H1 (cell line): ENCODE data around the gene ATG2B. TPM values are rescaled to one million over a fixed set of nuclear protein-coding genes. Genes with fewer than 3 reads are reported as not detected.

Source experiments
- CTCF ChIA-PET: fragments of 300-600 bp; sonication (Branson Sonifier 250); formaldehyde crosslinking; loops from one replicate; lab custom pipeline; 2021; ENCODE audit not compliant: partially characterized antibody; lab: Charles Lee
- POLR2A ChIA-PET: fragments of 300-600 bp; sonication (Branson Sonifier 250); formaldehyde crosslinking; loops from one replicate; lab custom pipeline; 2021; ENCODE audit warnings: inconsistent platforms; ENCODE audit not compliant: partially characterized antibody; lab: Charles Lee
- DNase-seq, 2 experiments: peaks; one replicate each; pipeline versions ENCODE4 v3.0.0 to v3.0.0-alpha.2; 2010 to 2022; ENCODE audit warnings: low spot score in 2 of 2, low read depth in 1 of 2, mixed read lengths in 1 of 2
- FAIRE-seq: peaks from 2 replicates; lab custom pipeline; 2011; peaks lifted over from hg19 to GRCh38; lab: Jason Lieb, UNC
- H2AFZ ChIP-seq: 2 replicates; pipeline ENCODE4 v1.8.1; 2012; ENCODE audit warnings: low read length, inconsistent platforms
- H2AK5ac ChIP-seq: 2 replicates; pipeline ENCODE4 v1.6.1; 2013; ENCODE audit warnings: low read depth, low read length
- H2BK120ac ChIP-seq: replicated peaks from 2 replicates; pipeline ENCODE3; 2013; ENCODE audit warnings: low read depth, low read length, inconsistent platforms
- H2BK12ac ChIP-seq: 2 replicates; pipeline ENCODE4 v1.6.1; 2013; ENCODE audit warnings: low read depth, low read length
- H2BK15ac ChIP-seq: 2 replicates; pipeline ENCODE4 v1.6.1; 2013; ENCODE audit warnings: low read length
- H2BK20ac ChIP-seq: 2 replicates; pipeline ENCODE4 v1.6.1; 2013; ENCODE audit warnings: low read length
- H2BK5ac ChIP-seq: 2 replicates; pipeline ENCODE4 v1.6.1; 2013; ENCODE audit warnings: low read depth, low read length
- H3K14ac ChIP-seq: 2 replicates; pipeline ENCODE4 v1.6.1; 2013; ENCODE audit warnings: inconsistent platforms; ENCODE audit not compliant: insufficient read length
- H3K18ac ChIP-seq: 2 replicates; pipeline ENCODE4 v1.6.1; 2013; ENCODE audit warnings: low read length; ENCODE audit errors: extremely low read depth
- H3K23ac ChIP-seq: 2 replicates; pipeline ENCODE4 v1.6.1; 2013; ENCODE audit warnings: inconsistent platforms; ENCODE audit not compliant: insufficient read length
- H3K23me2 ChIP-seq: 2 replicates; pipeline ENCODE4 v1.6.1; 2013; ENCODE audit warnings: low read depth, low read length
- H3K27ac ChIP-seq: 2 replicates; pipeline ENCODE4 v1.6.1; 2011; ENCODE audit warnings: low read depth, low read length, inconsistent platforms
- H3K27me3 ChIP-seq, 4 experiments: replicated peaks in 1 of 4; 1 replicate in 1 of 4; 2 replicates in 3 of 4; pipeline versions ENCODE4 v1.6.1 to v1.8.1; 2011 to 2013; ENCODE audit warnings: low read length in 3 of 4, mild to moderate bottlenecking in 3 of 4, inconsistent platforms in 2 of 4, mixed read lengths in 2 of 4, moderate library complexity in 1 of 4; ENCODE audit not compliant: control insufficient read depth in 3 of 4, insufficient read depth in 3 of 4; ENCODE audit errors: extremely low read depth in 1 of 4
- H3K36me3 ChIP-seq, 4 experiments: 2 replicates each; pipeline versions ENCODE4 v1.6.1 to v1.8.1; 2011 to 2013; ENCODE audit warnings: mild to moderate bottlenecking in 4 of 4, low read length in 3 of 4, moderate library complexity in 2 of 4, control low read depth in 1 of 4, inconsistent platforms in 1 of 4; ENCODE audit not compliant: insufficient read depth in 4 of 4, control insufficient read depth in 2 of 4
- H3K4ac ChIP-seq: replicated peaks from 2 replicates; pipeline ENCODE3; 2013; ENCODE audit warnings: low read length, low read depth, mixed read lengths, inconsistent platforms; ENCODE audit not compliant: insufficient read length
- H3K4me1 ChIP-seq, 4 experiments: replicated peaks in 1 of 4; 1 replicate in 1 of 4; 2 replicates in 3 of 4; pipeline versions ENCODE4 v1.6.1 to v1.8.1; 2011 to 2013; ENCODE audit warnings: low read length in 3 of 4, inconsistent platforms in 2 of 4, mixed read lengths in 1 of 4; ENCODE audit not compliant: insufficient read depth in 4 of 4, control insufficient read depth in 3 of 4
- H3K4me2 ChIP-seq, 2 experiments: 2 replicates each; pipeline versions ENCODE4 v1.6.1 to v1.8.1; 2011 to 2013; ENCODE audit warnings: low read depth in 2 of 2, low read length in 2 of 2, control low read depth in 1 of 2, inconsistent platforms in 1 of 2, mild to moderate bottlenecking in 1 of 2; ENCODE audit not compliant: insufficient read depth in 1 of 2
- H3K4me3 ChIP-seq, 4 experiments: fragments of 200-600, 300-600 bp in 1 of 4; sonication (generic), shearing (Covaris generic), sonication (Bioruptor Twin) in 1 of 4; 2 replicates each; pipeline versions ENCODE4 v1.5.1 to v1.8.1; 2011 to 2016; ENCODE audit warnings: low read length in 4 of 4, low read depth in 3 of 4, control low read depth in 2 of 4, inconsistent platforms in 2 of 4, mild to moderate bottlenecking in 2 of 4, mixed read lengths in 1 of 4, moderate library complexity in 1 of 4; ENCODE audit not compliant: insufficient read depth in 2 of 4; ENCODE audit errors: extremely low read depth in 1 of 4
- H3K56ac ChIP-seq: replicated peaks from 2 replicates; pipeline ENCODE3; 2013; ENCODE audit warnings: low read depth, mild to moderate bottlenecking, mixed read lengths, low read length, inconsistent platforms; ENCODE audit not compliant: insufficient read length
- H3K79me1 ChIP-seq: 2 replicates; pipeline ENCODE4 v1.6.1; 2013; ENCODE audit warnings: low read depth, low read length, control low read depth
- H3K79me2 ChIP-seq, 2 experiments: 2 replicates each; pipeline versions ENCODE4 v1.6.1 to v1.8.1; 2012 to 2013; ENCODE audit warnings: low read length in 2 of 2, mild to moderate bottlenecking in 2 of 2, inconsistent platforms in 1 of 2; ENCODE audit not compliant: insufficient read depth in 2 of 2, control insufficient read depth in 1 of 2
- H3K9ac ChIP-seq, 4 experiments: replicated peaks in 1 of 4; 1 replicate in 1 of 4; 2 replicates in 3 of 4; pipeline versions ENCODE4 v1.6.1 to v1.8.1; 2011 to 2013; ENCODE audit warnings: low read depth in 3 of 4, low read length in 3 of 4, control low read depth in 2 of 4, mild to moderate bottlenecking in 2 of 4, moderate library complexity in 2 of 4, inconsistent platforms in 1 of 4; ENCODE audit errors: extremely low read depth in 1 of 4
- H3K9me3 ChIP-seq, 2 experiments: 2 replicates each; pipeline versions ENCODE4 v1.6.1 to v1.8.1; 2012 to 2013; ENCODE audit warnings: mild to moderate bottlenecking in 2 of 2, moderate library complexity in 2 of 2, control low read depth in 1 of 2, inconsistent platforms in 1 of 2, low read depth in 1 of 2, low read length in 1 of 2, mixed read lengths in 1 of 2; ENCODE audit not compliant: insufficient read depth in 2 of 2
- H4K20me1 ChIP-seq, 2 experiments: replicated peaks in 1 of 2; 2 replicates each; pipeline versions ENCODE3 to v1.8.1; 2011 to 2013; ENCODE audit warnings: inconsistent platforms in 2 of 2, low read length in 2 of 2, mild to moderate bottlenecking in 1 of 2; ENCODE audit not compliant: insufficient read depth in 2 of 2, control insufficient read depth in 1 of 2
- H4K5ac ChIP-seq: 2 replicates; pipeline ENCODE4 v1.6.1; 2013; ENCODE audit warnings: low read length, low read depth, mixed read lengths, inconsistent platforms; ENCODE audit not compliant: insufficient read length
- H4K8ac ChIP-seq: 2 replicates; pipeline ENCODE4 v1.8.0; 2013; ENCODE audit warnings: mild to moderate bottlenecking, moderate library complexity, low read length, inconsistent platforms; ENCODE audit not compliant: insufficient read depth; ENCODE audit errors: extremely low read depth
- H4K91ac ChIP-seq: replicated peaks from 2 replicates; pipeline ENCODE3; 2013; ENCODE audit warnings: low read length, mixed read lengths, inconsistent platforms; ENCODE audit not compliant: insufficient read length
- HDAC2 ChIP-seq, 2 experiments: fragments of 300-600 bp in 1 of 2; sonication (generic) in 1 of 2; IDR thresholded peaks; 2 replicates each; pipeline ENCODE4 v1.6.1; 2011 to 2012; ENCODE audit warnings: low read depth in 2 of 2, low read length in 2 of 2, mild to moderate bottlenecking in 2 of 2, moderate library complexity in 2 of 2, borderline replicate concordance in 1 of 2, inconsistent platforms in 1 of 2
- KDM1A ChIP-seq: fragments of 200-600, 300-600 bp; sonication (generic); IDR thresholded peaks from 2 replicates; pipeline ENCODE4 v1.7.1; 2016; ENCODE audit warnings: mild to moderate bottlenecking, low read length, borderline replicate concordance
- SAP30 ChIP-seq: fragments of 300-600 bp; sonication (generic); IDR thresholded peaks from 2 replicates; pipeline ENCODE4 v1.7.1; 2012; ENCODE audit warnings: low read length, moderate library complexity, mild to moderate bottlenecking, inconsistent platforms; ENCODE audit not compliant: insufficient read depth, insufficient replicate concordance
- SIN3A ChIP-seq, 2 experiments: IDR thresholded peaks in 1 of 2; conservative IDR thresholded peaks in 1 of 2; 2 replicates each; pipeline ENCODE4 v1.6.1; 2011 to 2012; ENCODE audit warnings: low read length in 2 of 2, improper control_type of control experiment in 1 of 2, low read depth in 1 of 2, mild to moderate bottlenecking in 1 of 2
- WGBS, 2 experiments: shearing (Covaris generic) in 1 of 2; methylation state at CpG; one replicate each; pipeline versions ENCODE4 v1.1.6 to v1.1.7; 2013 to 2015; ENCODE audit warnings: low lambda C conversion rate in 2 of 2, mixed read lengths in 2 of 2, inconsistent platforms in 1 of 2, low coverage in 1 of 2, missing lambda C conversion rate in 1 of 2; ENCODE audit not compliant: insufficient replicate concordance in 2 of 2, insufficient coverage in 1 of 2, insufficient read length in 1 of 2; ENCODE audit errors: extremely low coverage in 1 of 2, missing lambda C conversion rate in 1 of 2; 5-methylcytosine and 5-hydroxymethylcytosine counted together
- polyA plus RNA-seq, 7 experiments: library from polyadenylated mRNA; depleted of rRNA in 3 of 7; stranded (reverse) in 5 of 7; unstranded in 2 of 7; fragments of >200 nt in 5 of 7; fragments of 200-250 nt in 2 of 7; gene quantifications; 1 replicate in 5 of 7; 2 replicates in 1 of 7; 4 replicates in 1 of 7; pipeline versions ENCODE4 v1.2.1 to v1.2.3, GENCODE V29; 2011 to 2013; ENCODE audit warnings: missing spikeins in 2 of 7, mixed read lengths in 2 of 7
- total RNA-seq: library from RNA; stranded (reverse); fragmentation: NEBNext Ultra II Directional; extraction: Animal tissue kit (Norgen Biotek cat#: 25700); gene quantifications from 2 replicates; pipeline ENCODE4 v1.2.1, GENCODE V29; 2021
- TF ChIP-seq, protein P1 (sequence below): IDR thresholded peaks from 2 replicates; pipeline ENCODE4 v1.6.1; 2011; ENCODE audit warnings: low read length, improper control_type of control experiment

The ATG2B gene
- total and polyA plus RNA-seq, 2 of the 8 experiments (the other 6 are each of a cell fraction or from before 2014, with no cell fraction given): 4.6 to 14.4 TPM

GRCh38 chr14:96363751-96364336 lies 703 bp upstream of the ATG2B start:
- TF ChIP-seq SAP30 (peak; percentile 30), SIN3A (conservative IDR thresholded peaks at IDR 0.05 in 1 of 2, IDR thresholded peaks at IDR 0.05 in 1 of 2; ENCODE audit: low read depth in 1 of 2, low read length in 2 of 2) (peak in 1 of 2 experiments; percentile 31; a peak in 1 of 4 replicates), KDM1A (no peak), HDAC2 (IDR thresholded peaks at IDR 0.05; ENCODE audit: borderline replicate concordance in 1 of 2, low read depth in 2 of 2, low read length in 2 of 2) (0 out of 4 replicates have a peak, but pooled peaks of 1 of the 2 experiments have one; percentile 50)
- TF ChIP-seq, protein P1, sequence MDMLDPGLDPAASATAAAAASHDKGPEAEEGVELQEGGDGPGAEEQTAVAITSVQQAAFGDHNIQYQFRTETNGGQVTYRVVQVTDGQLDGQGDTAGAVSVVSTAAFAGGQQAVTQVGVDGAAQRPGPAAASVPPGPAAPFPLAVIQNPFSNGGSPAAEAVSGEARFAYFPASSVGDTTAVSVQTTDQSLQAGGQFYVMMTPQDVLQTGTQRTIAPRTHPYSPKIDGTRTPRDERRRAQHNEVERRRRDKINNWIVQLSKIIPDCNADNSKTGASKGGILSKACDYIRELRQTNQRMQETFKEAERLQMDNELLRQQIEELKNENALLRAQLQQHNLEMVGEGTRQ: no peak
- Histone ChIP-seq H3K4ac (no peak overlapping the region), H3K4me1 (peaks cover 0 to 10% (median 2%) of the 10 kb centered on the region in 4 experiments; a peak in 6 of 7 replicates), H4K91ac (no peak overlapping the region), H3K27ac (0 out of 2 replicates have a peak overlapping the region, but pooled peaks have one; percentile 35), H3K9ac (peak overlapping the region; percentile 75 to 87 (median 82)), H2AFZ (0 out of 2 replicates have a peak overlapping the region, but pooled peaks have one; percentile 36), H4K20me1 (peaks cover 0 to 13% of the 10 kb centered on the region in 2 experiments), H4K8ac (peak overlapping the region; percentile 86; the same call in 1 of the 2 replicates), H2AK5ac (no peak overlapping the region), H2BK5ac (peak overlapping the region; percentile 8; the same call in 1 of the 2 replicates), H3K4me2 (peak overlapping the region; percentile 83 to 87), H3K23me2 (peaks cover 11% of the 10 kb centered on the region), H3K36me3 (no peaks in the 10 kb centered on the region), H2BK20ac (no peak overlapping the region), H3K18ac (no peak overlapping the region; the same call in 1 of the 2 replicates), H2BK12ac (no peak overlapping the region), H3K27me3 (no peaks in the 10 kb centered on the region), H4K5ac (no peak overlapping the region), H3K23ac (no peak overlapping the region), H3K79me1 (peaks cover 11% of the 10 kb centered on the region), H2BK15ac (no peak overlapping the region), H3K14ac (no peak overlapping the region), H3K56ac (no peak overlapping the region), H3K79me2 (peaks cover 2 to 84% of the 10 kb centered on the region in 2 experiments), H2BK120ac (no peak overlapping the region), H3K9me3 (peaks cover 0 to 3% of the 10 kb centered on the region in 2 experiments; a peak in 1 of 4 replicates), H3K4me3 (peak overlapping the region; percentile 89 to 92 (median 92))
- WGBS, 2 experiments: 3% methylated on average over 38 of the region's 38 CpGs; no CpG with 5 or more reads in 1 of the 2 experiments
- CTCF ChIA-PET: no interaction called here
- POLR2A ChIA-PET: interaction anchor here (1.3 to 1.6 kb wide), 2 partner anchors 9 to 139 kb away, joined by 5 to 6 read pairs; partner anchors contain the start of gene PAPOLA
- FAIRE-seq: no peak
- DNase-seq: no peak
